ENCODE data around the gene DPPA4. TPM values are rescaled to one million over a fixed set of nuclear protein-coding genes. Genes with fewer than 3 reads are reported as not detected.
"Not testable (repeated sequence)": the region's sequence is repeated elsewhere in the genome, so short reads cannot be mapped to it uniquely, and the experiment has no call there.

DPPA4 gene, protein sequence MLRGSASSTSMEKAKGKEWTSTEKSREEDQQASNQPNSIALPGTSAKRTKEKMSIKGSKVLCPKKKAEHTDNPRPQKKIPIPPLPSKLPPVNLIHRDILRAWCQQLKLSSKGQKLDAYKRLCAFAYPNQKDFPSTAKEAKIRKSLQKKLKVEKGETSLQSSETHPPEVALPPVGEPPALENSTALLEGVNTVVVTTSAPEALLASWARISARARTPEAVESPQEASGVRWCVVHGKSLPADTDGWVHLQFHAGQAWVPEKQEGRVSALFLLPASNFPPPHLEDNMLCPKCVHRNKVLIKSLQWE
- not detected for polyA plus RNA-seq

GRCh38 chr3:109337393-109337792 is at the start of gene DPPA4:
Gene DPPA4, minus strand, starts transcription at chr3:109337546. Its CDS starts 29 bp downstream, at chr3:109337517.
- Histone ChIP-seq H3K36me3 (ENCODE audit: control insufficient read depth in 2 of 2, insufficient read depth in 2 of 2, low read length in 1 of 2) (no peaks in the 10 kb centered on the region), H3K27me3 (ENCODE audit: control insufficient read depth in 1 of 2, insufficient read depth in 2 of 2, low read length in 2 of 2) (no peaks in the 10 kb centered on the region), H3K4me3 (ENCODE audit: low read depth in 1 of 2, low read length in 2 of 2) (peak within 1 kb of the TSS in 1 of 2 donors; percentile 3), H3K4me1 (ENCODE audit: control insufficient read depth in 2 of 2, insufficient read depth in 2 of 2, low read length in 1 of 2) (no peaks in the 10 kb centered on the region), H3K9me3 (ENCODE audit: control insufficient read depth in 2 of 2, insufficient read depth in 1 of 2, low read depth in 1 of 2, low read length in 1 of 2) (no peaks in the 10 kb centered on the region), H3K27ac (ENCODE audit: low read depth in 2 of 2, low read length in 1 of 2) (no peak within 1 kb of the TSS)
- WGBS, 2 donors: 74% methylated on average over 5 of the region's 5 CpGs

DNA sequence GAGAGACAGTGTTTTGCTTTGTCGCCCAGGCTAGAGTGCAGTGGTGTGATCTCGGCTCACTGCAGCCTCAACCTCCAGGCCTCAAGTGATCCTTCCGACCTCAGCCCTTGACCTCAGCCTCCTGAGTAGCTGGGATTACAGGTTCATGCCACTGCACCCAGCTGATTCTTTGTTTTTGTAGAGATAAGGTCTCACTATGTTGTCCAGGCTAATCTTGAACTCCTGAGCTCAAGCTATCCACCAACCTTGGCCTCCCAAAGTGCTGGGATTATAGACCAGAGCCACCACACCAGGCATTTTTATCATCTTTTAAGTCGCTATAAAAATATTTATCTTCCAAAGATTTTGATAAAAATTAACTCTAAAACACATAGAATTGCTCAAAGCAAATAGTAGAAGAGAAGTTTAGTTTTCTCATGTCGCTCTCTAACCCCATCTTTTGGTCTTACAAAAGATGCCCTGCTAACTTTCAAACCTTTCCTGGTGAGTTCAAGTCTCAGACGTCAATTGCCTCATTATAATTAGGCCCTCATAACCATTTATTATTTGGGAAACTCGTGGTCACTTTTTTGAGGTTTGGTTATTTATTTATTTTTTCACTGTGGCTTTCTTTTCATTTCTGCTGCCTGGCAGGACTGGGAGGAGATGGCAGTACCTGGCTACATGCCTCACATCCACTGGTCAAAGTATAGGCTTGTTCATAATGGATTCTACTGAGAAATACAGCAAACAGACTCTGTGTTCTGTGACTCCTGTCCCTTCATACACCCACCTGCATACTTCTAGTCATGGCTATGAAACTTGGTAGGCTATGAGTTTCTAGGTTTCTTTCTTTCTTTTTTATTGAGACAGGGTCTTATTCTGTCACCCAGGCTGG is 48.3 kb upstream of the DPPA4 start:
- Histone ChIP-seq H3K36me3 (ENCODE audit: control insufficient read depth in 2 of 2, insufficient read depth in 2 of 2, low read length in 1 of 2) (no peaks in the 10 kb centered on the region), H3K4me3 (ENCODE audit: low read depth in 1 of 2, low read length in 2 of 2) (no peak overlapping the region), H3K4me1 (ENCODE audit: control insufficient read depth in 2 of 2, insufficient read depth in 2 of 2, low read length in 1 of 2) (no peaks in the 10 kb centered on the region), H3K27ac (ENCODE audit: low read depth in 2 of 2, low read length in 1 of 2) (no peak overlapping the region), H3K27me3 (ENCODE audit: control insufficient read depth in 1 of 2, insufficient read depth in 2 of 2, low read length in 2 of 2) (no peaks in the 10 kb centered on the region), H3K9me3 (ENCODE audit: control insufficient read depth in 2 of 2, insufficient read depth in 1 of 2, low read depth in 1 of 2, low read length in 1 of 2) (peaks cover 0 to 2% of the 10 kb centered on the region in 2 donors)
- 65 to 70% methylated on average over 7 of the region's 7 CpGs for WGBS, 2 donors

- Histone ChIP-seq H3K9me3 (ENCODE audit: control insufficient read depth in 2 of 2, insufficient read depth in 1 of 2, low read depth in 1 of 2, low read length in 1 of 2) (peaks cover 0 to 2% of the 10 kb centered on the region in 2 donors), H3K4me1 (ENCODE audit: control insufficient read depth in 2 of 2, insufficient read depth in 2 of 2, low read length in 1 of 2) (no peaks in the 10 kb centered on the region), H3K4me3 (ENCODE audit: low read depth in 1 of 2, low read length in 2 of 2) (no peak overlapping the region), H3K36me3 (ENCODE audit: control insufficient read depth in 2 of 2, insufficient read depth in 2 of 2, low read length in 1 of 2) (no peaks in the 10 kb centered on the region), H3K27ac (ENCODE audit: low read depth in 2 of 2, low read length in 1 of 2) (no peak overlapping the region), H3K27me3 (ENCODE audit: control insufficient read depth in 1 of 2, insufficient read depth in 2 of 2, low read length in 2 of 2) (no peaks in the 10 kb centered on the region)
- WGBS, 2 donors: 67 to 75% methylated on average over 1 of the region's 1 CpG
Measured at GRCh38 chr3:109384164-109384563, 46.8 kb upstream of the DPPA4 start.

GRCh38 chr3:109382588-109382987 is 45.2 kb upstream of the DPPA4 start:
- H3K4me3 ChIP-seq (ENCODE audit: low read depth in 1 of 2, low read length in 2 of 2): no peak overlapping the region
- H3K27ac ChIP-seq (ENCODE audit: low read depth in 2 of 2, low read length in 1 of 2): no peak overlapping the region
- no peaks in the 10 kb centered on the region for H3K4me1 ChIP-seq (ENCODE audit: control insufficient read depth in 2 of 2, insufficient read depth in 2 of 2, low read length in 1 of 2)
- H3K36me3 ChIP-seq (ENCODE audit: control insufficient read depth in 2 of 2, insufficient read depth in 2 of 2, low read length in 1 of 2): no peaks in the 10 kb centered on the region
- peaks cover 0 to 2% of the 10 kb centered on the region in 2 donors for H3K9me3 ChIP-seq (ENCODE audit: control insufficient read depth in 2 of 2, insufficient read depth in 1 of 2, low read depth in 1 of 2, low read length in 1 of 2)
- 28 to 49% methylated on average over 7 of the region's 7 CpGs for WGBS, 2 donors
- no peaks in the 10 kb centered on the region for H3K27me3 ChIP-seq (ENCODE audit: control insufficient read depth in 1 of 2, insufficient read depth in 2 of 2, low read length in 2 of 2)

GRCh38 chr3:109375975-109376374 is 38.6 kb upstream of the DPPA4 start:
- Histone ChIP-seq H3K36me3 (ENCODE audit: control insufficient read depth in 2 of 2, insufficient read depth in 2 of 2, low read length in 1 of 2) (no peaks in the 10 kb centered on the region), H3K4me1 (ENCODE audit: control insufficient read depth in 2 of 2, insufficient read depth in 2 of 2, low read length in 1 of 2) (no peaks in the 10 kb centered on the region), H3K9me3 (ENCODE audit: control insufficient read depth in 2 of 2, insufficient read depth in 1 of 2, low read depth in 1 of 2, low read length in 1 of 2) (no peaks in the 10 kb centered on the region), H3K27me3 (ENCODE audit: control insufficient read depth in 1 of 2, insufficient read depth in 2 of 2, low read length in 2 of 2) (no peaks in the 10 kb centered on the region), H3K4me3 (ENCODE audit: low read depth in 1 of 2, low read length in 2 of 2) (no peak overlapping the region), H3K27ac (ENCODE audit: low read depth in 2 of 2, low read length in 1 of 2) (no peak overlapping the region)
- WGBS, 2 donors: 82 to 89% methylated on average over 3 of the region's 3 CpGs

GRCh38 chr3:109374434-109374833 is 37.1 kb upstream of the DPPA4 start:
- not testable (repeated sequence) for H3K4me1 ChIP-seq (ENCODE audit: control insufficient read depth in 2 of 2, insufficient read depth in 2 of 2, low read length in 1 of 2); H3K9me3 ChIP-seq (ENCODE audit: control insufficient read depth in 2 of 2, insufficient read depth in 1 of 2, low read depth in 1 of 2, low read length in 1 of 2); H3K27me3 ChIP-seq (ENCODE audit: control insufficient read depth in 1 of 2, insufficient read depth in 2 of 2, low read length in 2 of 2); H3K4me3 ChIP-seq (ENCODE audit: low read depth in 1 of 2, low read length in 2 of 2); H3K27ac ChIP-seq (ENCODE audit: low read depth in 2 of 2, low read length in 1 of 2); H3K36me3 ChIP-seq (ENCODE audit: control insufficient read depth in 2 of 2, insufficient read depth in 2 of 2, low read length in 1 of 2)
- WGBS, 2 donors: 84 to 87% methylated on average over 4 of the region's 4 CpGs

- Histone ChIP-seq H3K4me1 (ENCODE audit: control insufficient read depth in 2 of 2, insufficient read depth in 2 of 2, low read length in 1 of 2) (no peaks in the 10 kb centered on the region), H3K9me3 (ENCODE audit: control insufficient read depth in 2 of 2, insufficient read depth in 1 of 2, low read depth in 1 of 2, low read length in 1 of 2) (no peaks in the 10 kb centered on the region), H3K27me3 (ENCODE audit: control insufficient read depth in 1 of 2, insufficient read depth in 2 of 2, low read length in 2 of 2) (no peaks in the 10 kb centered on the region), H3K27ac (ENCODE audit: low read depth in 2 of 2, low read length in 1 of 2) (no peak overlapping the region), H3K36me3 (ENCODE audit: control insufficient read depth in 2 of 2, insufficient read depth in 2 of 2, low read length in 1 of 2) (no peaks in the 10 kb centered on the region), H3K4me3 (ENCODE audit: low read depth in 1 of 2, low read length in 2 of 2) (no peak overlapping the region)
- WGBS, 2 donors: 71 to 72% methylated on average over 2 of the region's 2 CpGs
Measured at GRCh38 chr3:109373933-109374332, 36.6 kb upstream of the DPPA4 start.

DNA sequence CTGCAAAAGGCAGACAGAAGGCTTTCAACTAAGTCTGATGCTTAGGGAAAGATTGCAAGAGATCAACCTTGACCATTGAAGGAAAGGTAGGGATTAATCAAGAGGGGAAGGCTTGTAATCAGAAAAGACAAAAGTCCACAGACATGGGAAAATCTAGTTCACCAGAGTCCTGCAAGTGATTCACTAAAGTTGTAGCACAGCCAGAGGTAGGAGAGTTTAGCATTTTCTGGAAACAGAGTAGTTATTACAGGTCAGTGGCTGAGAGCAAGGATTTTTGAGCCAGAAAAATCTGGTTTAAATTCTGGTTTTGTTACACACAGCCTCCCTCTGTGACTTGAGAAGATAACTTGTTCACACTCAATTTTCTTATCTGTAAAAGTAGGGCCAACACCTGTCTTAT is 35.3 kb upstream of the DPPA4 start:
- Histone ChIP-seq H3K36me3 (ENCODE audit: control insufficient read depth in 2 of 2, insufficient read depth in 2 of 2, low read length in 1 of 2) (no peaks in the 10 kb centered on the region), H3K4me1 (ENCODE audit: control insufficient read depth in 2 of 2, insufficient read depth in 2 of 2, low read length in 1 of 2) (no peaks in the 10 kb centered on the region), H3K27ac (ENCODE audit: low read depth in 2 of 2, low read length in 1 of 2) (no peak overlapping the region), H3K27me3 (ENCODE audit: control insufficient read depth in 1 of 2, insufficient read depth in 2 of 2, low read length in 2 of 2) (no peaks in the 10 kb centered on the region), H3K4me3 (ENCODE audit: low read depth in 1 of 2, low read length in 2 of 2) (no peak overlapping the region), H3K9me3 (ENCODE audit: control insufficient read depth in 2 of 2, insufficient read depth in 1 of 2, low read depth in 1 of 2, low read length in 1 of 2) (no peaks in the 10 kb centered on the region)

DNA sequence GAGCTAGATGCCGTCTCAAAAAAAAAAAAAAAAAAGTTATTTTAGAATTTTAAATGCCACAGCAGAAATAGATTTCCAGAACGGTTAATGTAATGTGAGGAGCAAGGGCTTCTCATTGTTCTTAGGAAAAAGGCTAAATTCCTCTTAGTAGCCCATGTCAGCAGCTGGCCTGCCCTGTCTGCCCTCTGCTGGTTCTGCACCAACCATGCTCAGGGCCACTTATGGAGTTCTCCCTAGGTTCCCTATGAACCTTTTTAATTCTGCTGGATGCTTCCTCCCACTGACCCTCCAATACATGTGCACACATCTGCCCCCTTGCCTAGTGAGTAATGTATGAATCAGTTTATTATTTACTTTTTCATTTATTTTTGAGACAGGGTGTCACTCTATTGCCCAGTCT is 32.2 kb upstream of the DPPA4 start:
- no peaks in the 10 kb centered on the region for H3K36me3 ChIP-seq (ENCODE audit: control insufficient read depth in 2 of 2, insufficient read depth in 2 of 2, low read length in 1 of 2)
- WGBS, 2 donors: 58 to 71% methylated on average over 2 of the region's 2 CpGs

More for the DNA sequence above, 32.2 kb upstream of the DPPA4 start:
- no peaks in the 10 kb centered on the region for H3K4me1 ChIP-seq (ENCODE audit: control insufficient read depth in 2 of 2, insufficient read depth in 2 of 2, low read length in 1 of 2)
- no peak overlapping the region for H3K27ac ChIP-seq (ENCODE audit: low read depth in 2 of 2, low read length in 1 of 2)
- H3K4me3 ChIP-seq (ENCODE audit: low read depth in 1 of 2, low read length in 2 of 2): no peak overlapping the region
- H3K27me3 ChIP-seq (ENCODE audit: control insufficient read depth in 1 of 2, insufficient read depth in 2 of 2, low read length in 2 of 2): no peaks in the 10 kb centered on the region
- no peaks in the 10 kb centered on the region for H3K9me3 ChIP-seq (ENCODE audit: control insufficient read depth in 2 of 2, insufficient read depth in 1 of 2, low read depth in 1 of 2, low read length in 1 of 2)

Data from esophagus (tissue), 2 donors.